ENCODE data around the gene GGCT.

The GGCT gene

DNA sequence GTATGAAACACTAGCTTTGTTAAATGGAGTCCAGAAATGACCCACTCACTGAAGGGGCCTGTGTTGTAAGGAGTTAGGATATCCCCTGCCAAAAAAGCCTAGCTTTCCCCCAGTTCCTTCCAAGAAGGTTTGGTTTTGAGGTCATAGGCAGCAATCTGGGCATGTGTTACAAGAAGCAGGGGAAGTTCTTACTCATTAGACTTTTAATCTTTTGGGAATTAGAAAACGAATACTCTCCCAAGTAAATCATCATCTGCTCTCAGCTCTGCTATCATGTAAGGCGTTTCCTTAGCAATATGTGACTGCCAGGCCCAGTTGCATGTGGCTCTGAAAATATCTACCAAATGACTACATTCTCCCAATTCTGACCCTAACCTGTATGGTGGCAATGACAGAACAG, 29.7 kb downstream of the GGCT start:
- H3K27ac ChIP-seq: no peak overlapping the region
- TF ChIP-seq ZFX (IDR thresholded peaks at IDR 0.05; ENCODE audit: borderline replicate concordance): no peak
- TF ChIP-seq, protein P1, sequence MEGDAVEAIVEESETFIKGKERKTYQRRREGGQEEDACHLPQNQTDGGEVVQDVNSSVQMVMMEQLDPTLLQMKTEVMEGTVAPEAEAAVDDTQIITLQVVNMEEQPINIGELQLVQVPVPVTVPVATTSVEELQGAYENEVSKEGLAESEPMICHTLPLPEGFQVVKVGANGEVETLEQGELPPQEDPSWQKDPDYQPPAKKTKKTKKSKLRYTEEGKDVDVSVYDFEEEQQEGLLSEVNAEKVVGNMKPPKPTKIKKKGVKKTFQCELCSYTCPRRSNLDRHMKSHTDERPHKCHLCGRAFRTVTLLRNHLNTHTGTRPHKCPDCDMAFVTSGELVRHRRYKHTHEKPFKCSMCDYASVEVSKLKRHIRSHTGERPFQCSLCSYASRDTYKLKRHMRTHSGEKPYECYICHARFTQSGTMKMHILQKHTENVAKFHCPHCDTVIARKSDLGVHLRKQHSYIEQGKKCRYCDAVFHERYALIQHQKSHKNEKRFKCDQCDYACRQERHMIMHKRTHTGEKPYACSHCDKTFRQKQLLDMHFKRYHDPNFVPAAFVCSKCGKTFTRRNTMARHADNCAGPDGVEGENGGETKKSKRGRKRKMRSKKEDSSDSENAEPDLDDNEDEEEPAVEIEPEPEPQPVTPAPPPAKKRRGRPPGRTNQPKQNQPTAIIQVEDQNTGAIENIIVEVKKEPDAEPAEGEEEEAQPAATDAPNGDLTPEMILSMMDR (IDR thresholded peaks at IDR 0.05): no peak

DNA sequence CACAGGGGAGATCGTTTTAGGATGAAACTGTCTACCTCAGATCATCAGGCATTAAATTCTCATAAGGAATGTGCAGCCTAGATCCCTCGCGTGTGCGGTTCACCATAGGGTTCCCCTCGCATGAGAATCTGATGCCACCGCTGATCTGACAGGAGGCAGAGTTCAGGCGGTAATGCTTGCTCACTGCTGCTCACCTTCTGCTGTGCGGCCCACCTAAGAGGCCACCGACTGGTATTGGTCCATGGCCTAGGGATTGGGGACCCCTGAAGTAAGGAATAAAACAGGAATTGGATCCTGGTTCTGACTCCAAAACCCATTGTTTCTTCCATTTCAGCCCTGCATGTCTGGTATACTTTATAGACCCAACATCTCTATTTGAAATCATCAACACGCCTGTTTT, 30.1 kb downstream of the GGCT start:
- TF ChIP-seq, protein P1 (IDR thresholded peaks at IDR 0.05): no peak
- TF ChIP-seq ZFX (IDR thresholded peaks at IDR 0.05; ENCODE audit: borderline replicate concordance): no peak
- H3K27ac ChIP-seq: no peak overlapping the region

DNA sequence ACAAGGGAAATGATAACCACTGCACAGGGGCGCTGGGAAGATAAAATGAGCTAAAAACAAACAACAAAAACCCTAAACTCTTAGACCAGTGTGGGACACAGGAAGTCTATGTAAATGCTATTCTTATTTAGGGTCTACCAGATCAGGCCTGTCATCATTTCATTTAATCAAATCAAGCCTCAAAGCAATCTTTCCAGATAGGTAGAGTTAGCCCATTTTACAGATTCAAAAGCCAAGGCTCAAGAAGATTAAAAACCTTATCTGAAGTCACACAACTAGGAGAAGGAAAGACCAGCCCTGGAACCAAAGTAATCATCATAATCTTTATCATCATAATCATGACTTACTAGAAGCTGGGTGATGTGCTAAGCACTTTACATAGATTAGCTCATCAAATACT, 30.7 kb downstream of the GGCT start:
- no peak overlapping the region for H3K27ac ChIP-seq
- TF ChIP-seq, protein P1 (IDR thresholded peaks at IDR 0.05): no peak
- no peak for TF ChIP-seq ZFX (IDR thresholded peaks at IDR 0.05; ENCODE audit: borderline replicate concordance)

DNA sequence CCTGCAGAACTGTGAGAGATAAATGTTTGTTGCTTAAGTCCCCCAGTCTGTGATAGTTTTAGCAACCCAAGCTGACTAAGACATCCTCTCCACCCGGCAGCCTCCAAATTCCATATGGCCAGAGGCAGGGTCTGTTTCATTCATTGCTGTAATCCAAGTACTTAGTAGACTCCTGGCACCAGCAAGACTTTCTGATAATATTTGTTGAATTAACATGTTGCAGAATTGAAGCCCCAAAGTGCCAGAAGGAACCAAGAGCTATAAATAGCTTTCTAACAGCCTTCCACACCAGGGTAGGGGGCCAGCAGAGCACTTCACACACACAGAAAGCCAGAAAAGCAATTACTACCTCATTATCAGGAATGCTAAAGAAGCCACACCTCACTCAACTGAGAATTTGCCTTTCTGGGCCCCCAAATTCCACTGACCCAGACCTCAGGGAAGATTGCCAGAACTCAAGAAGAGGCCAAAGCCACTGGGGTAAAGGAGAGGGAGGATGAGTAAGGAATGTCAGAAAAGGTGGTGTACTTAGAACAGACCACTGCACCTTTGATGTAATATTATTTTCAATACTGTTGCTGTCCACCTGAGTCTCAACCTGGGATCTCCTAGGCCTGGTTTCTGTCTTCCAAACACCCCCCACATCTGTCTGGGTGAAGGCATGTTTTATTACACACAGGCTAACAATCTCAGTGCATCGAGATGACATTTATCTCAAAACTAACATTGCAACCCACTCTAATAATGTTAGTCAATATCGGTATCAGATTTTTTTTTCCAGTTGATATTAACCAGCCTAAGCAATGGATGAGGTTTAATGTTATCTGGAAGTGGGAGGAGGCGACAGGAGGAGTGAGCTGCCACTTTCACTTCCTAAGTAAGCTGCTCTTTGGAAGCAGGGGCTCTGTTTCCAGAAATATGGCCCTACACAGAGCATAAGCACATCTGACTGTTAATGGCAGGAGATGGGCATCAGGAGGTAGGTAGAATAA, 31.5 kb downstream of the GGCT start:
- TF ChIP-seq, protein P1 (IDR thresholded peaks at IDR 0.05): no peak
- no peak for TF ChIP-seq ZFX (IDR thresholded peaks at IDR 0.05; ENCODE audit: borderline replicate concordance)
- H3K27ac ChIP-seq: no peak overlapping the region

DNA sequence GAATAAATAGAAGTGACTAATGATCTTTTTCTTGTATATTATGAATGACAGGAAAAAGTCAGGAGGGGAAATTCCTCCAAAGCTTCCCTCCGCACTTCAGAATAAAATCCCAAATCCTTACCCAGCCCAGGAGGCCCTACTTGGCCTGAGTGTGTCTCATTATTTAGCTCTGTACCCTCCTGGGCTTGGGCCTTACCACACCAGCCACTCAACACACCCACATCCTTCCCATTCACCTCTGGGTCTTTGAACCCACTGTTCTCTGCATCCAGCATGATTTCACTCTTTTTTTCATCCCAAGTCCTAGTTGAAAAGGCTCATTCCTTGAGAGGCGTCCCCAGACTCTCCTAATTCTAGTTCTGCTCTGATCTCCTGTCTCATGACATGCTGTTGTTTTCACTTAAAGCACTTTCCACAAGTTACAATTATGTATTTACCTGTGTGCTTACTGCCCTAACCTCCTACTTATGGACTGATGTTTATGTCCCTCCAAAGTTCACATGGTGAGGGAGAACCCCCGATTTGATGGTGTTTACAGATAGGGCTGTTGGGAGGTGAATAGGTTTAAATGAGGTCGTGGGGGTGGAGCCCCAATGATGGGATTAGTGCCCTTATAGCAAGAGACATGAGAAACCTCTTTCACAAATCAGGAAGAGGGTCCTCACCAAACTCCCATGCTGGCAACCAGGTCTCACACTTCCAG, 32.4 kb downstream of the GGCT start:
- H3K27ac ChIP-seq: no peak overlapping the region
- TF ChIP-seq, protein P1 (IDR thresholded peaks at IDR 0.05): no peak
- no peak for TF ChIP-seq ZFX (IDR thresholded peaks at IDR 0.05; ENCODE audit: borderline replicate concordance)

DNA sequence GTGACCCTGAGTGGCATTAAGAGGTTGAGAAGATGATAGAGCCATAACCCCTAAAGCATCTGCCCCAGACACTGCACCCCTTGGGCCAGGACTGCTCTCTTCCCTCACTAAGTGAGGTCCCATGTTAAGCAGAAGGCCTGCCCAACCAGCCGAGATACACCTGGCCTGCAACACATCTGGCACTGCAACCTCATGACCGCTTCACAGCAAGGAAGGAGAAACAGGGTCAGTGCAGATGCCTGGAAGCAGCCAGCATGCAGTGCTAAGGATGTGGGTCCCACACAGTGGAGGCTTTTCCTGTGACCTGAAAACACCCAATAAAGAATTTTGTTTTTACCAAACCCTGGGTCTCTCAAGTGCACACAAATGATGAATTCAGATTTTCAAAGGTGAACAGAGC, 33.4 kb downstream of the GGCT start:
- H3K27ac ChIP-seq: no peak overlapping the region
- TF ChIP-seq ZFX (IDR thresholded peaks at IDR 0.05; ENCODE audit: borderline replicate concordance): no peak
- TF ChIP-seq, protein P1 (IDR thresholded peaks at IDR 0.05): no peak

DNA sequence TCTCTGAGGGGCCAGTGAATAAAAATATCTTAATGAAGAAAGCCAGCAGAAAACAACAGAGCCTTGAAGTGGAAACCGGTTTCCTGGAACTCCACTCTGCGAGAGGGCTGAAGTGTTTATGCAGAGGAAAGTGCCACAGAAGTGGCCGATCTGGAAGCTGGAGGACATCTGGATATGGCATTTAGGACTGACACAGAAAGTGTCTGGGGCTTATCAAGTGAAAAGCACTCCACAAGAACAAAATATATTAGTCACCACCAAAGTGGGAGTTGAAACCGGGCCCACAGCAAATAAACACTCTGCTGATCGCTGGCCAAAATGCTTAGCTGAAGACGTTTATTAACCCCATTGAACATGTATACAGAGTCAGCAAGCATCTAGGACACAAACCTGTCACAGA, 33.9 kb downstream of the GGCT start:
- TF ChIP-seq, protein P1 (IDR thresholded peaks at IDR 0.05): no peak
- no peak for TF ChIP-seq ZFX (IDR thresholded peaks at IDR 0.05; ENCODE audit: borderline replicate concordance)
- no peak overlapping the region for H3K27ac ChIP-seq
